Activated effector memory CD4-positive, alpha-beta T cell treated with anti-CD3 and anti-CD28 coated beads, Interleukin-2, amount 50 U/mL, for 16 hours (primary cell): ENCODE results near the gene ZNF800.
"Not testable (repeated sequence)": the region's sequence is repeated elsewhere in the genome, so short reads cannot be mapped to it uniquely, and the experiment has no call there.

ENCODE experiments used
- DNase-seq: peaks from one replicate; pipeline ENCODE4 v3.0.0-alpha.2; 2020

ZNF800 gene, protein sequence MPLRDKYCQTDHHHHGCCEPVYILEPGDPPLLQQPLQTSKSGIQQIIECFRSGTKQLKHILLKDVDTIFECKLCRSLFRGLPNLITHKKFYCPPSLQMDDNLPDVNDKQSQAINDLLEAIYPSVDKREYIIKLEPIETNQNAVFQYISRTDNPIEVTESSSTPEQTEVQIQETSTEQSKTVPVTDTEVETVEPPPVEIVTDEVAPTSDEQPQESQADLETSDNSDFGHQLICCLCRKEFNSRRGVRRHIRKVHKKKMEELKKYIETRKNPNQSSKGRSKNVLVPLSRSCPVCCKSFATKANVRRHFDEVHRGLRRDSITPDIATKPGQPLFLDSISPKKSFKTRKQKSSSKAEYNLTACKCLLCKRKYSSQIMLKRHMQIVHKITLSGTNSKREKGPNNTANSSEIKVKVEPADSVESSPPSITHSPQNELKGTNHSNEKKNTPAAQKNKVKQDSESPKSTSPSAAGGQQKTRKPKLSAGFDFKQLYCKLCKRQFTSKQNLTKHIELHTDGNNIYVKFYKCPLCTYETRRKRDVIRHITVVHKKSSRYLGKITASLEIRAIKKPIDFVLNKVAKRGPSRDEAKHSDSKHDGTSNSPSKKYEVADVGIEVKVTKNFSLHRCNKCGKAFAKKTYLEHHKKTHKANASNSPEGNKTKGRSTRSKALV

DNA sequence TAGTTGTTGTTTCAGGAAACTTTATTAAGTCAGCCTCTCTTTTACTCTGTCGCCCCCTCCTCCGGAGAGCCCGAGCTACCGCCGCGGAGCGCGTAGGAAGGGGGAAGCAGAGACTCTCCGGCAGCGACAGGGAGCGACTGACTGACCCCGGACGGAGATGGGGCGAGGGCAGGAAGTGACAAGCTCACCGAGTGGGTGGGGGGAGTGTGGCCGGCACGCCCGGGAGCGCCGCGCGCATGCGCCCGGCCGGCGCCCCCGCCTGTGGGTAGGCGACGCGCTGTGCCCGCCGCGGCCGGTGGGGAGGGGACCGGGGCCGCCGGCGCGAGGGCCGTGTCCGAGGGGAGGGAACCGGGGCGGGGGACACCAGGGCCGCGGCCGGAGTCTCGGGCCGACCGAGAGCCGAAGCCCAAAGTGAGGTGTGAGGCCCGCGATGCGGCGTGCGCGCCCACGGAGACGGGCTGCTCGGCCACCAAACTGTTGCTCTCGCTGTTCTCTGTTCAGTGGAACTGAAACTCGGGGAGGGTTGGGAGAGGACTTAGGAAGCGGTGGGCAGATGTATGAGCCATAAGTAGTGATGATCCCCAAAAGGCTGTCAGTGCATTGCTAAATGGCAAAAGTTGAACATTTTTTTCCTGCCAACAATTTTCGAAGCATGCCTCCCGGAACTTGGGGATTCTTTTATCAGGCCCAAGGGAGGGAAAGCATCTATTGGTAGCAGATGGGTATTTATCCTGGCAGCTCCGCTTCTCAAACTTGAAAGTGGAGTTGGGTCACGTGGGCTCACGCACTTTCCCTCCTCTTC is at the start of gene ZNF800:
Gene ZNF800 (minus strand): TSS at position 143 of the 802 bp plus-strand sequence. CDS start 1,151 bp downstream, outside the sequence.
- peak; percentile 95 for DNase-seq

GRCh38 chr7:127440206-127440605 is 47.7 kb upstream of the ZNF800 start:
- no peak for DNase-seq

GRCh38 chr7:127438836-127439235 is 46.3 kb upstream of the ZNF800 start:
- DNase-seq: no peak

- DNase-seq: no peak
These were observed 45.3 kb upstream of the ZNF800 start for GRCh38 chr7:127437837-127438236.

- DNase-seq: no peak
These were observed 44.7 kb upstream of the ZNF800 start for GRCh38 chr7:127437241-127437640.

- DNase-seq: not testable (repeated sequence)
These were observed 36.8 kb upstream of the ZNF800 start for GRCh38 chr7:127429281-127429680.

DNA sequence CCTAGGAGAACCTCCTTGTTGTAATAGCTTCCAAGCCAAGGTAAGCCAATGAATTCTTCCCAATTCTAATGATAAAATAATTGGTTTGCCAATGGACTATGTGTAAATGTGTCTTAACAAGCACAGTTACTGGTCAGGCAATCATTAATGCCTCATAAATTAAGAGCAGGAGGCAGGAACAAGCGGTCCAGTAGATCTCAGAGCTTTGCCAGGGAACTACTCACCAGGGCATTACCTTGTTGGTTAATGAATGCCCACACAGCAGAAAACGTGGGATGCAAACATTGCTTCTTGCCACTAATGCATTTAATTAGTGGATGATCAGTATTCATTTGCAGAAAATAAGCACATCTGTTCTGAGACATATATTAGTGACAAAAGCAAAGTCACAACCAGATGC is 26.7 kb upstream of the ZNF800 start:
- no peak for DNase-seq

DNA sequence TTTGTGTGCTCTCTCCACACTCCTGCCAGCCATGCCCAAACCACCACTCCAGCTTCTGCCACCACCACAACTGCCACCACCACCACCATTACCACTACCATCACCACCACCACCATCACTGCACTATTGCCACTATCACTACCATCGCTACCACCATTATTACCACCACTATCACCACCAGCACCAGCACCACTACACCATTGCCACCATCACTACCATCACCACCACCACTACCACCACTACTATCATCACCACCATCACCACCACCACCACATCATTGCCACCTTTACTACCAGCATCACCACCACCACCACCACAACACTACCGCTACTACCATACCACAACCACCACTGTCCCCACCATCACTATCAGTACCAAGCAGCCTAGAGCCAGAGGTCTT is 26.0 kb upstream of the ZNF800 start:
- no peak for DNase-seq

GRCh38 chr7:127417346-127417745 is 24.8 kb upstream of the ZNF800 start:
- DNase-seq: no peak

GRCh38 chr7:127415060-127415742 is 22.7 kb upstream of the ZNF800 start:
- DNase-seq: no peak

- no peak for DNase-seq
These were observed 21.5 kb upstream of the ZNF800 start for GRCh38 chr7:127413962-127414361.

DNA sequence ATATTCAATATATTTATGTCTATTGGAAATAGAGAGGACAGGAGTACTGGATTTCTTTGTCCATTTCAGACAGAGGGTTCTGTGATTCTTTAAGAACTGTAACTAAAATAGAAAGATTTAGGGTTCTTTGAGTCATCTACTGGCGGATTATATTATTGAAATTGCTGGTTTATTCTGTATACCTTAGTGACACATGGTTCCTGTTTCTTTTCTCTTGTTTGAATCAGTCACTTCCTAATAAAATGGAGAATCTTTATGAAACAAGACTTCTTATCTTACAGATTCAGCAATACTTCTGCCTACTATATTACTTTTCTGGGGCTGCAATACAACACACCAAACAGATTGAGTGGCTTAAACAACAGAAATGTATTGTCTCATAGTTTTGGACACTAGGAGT is 20.8 kb upstream of the ZNF800 start:
- no peak for DNase-seq

DNA sequence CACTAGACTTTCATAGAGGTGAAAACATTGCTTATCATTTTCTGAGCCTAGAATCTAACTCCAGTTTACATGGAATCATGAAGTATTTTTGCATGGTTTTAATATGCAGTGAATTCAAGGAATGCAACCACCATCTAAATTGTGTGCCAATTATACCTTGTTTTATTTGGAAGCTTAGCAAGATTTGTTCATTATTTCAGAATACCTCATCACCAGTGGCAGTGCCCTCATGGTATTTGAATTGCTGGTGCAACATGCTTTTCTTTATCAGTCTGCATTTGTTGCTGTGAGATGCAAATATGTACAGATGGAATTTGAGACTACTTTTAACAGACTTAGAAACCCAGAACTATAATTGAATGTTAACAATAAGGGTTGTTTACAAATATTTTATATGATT is 18.7 kb upstream of the ZNF800 start:
- no peak for DNase-seq

DNA sequence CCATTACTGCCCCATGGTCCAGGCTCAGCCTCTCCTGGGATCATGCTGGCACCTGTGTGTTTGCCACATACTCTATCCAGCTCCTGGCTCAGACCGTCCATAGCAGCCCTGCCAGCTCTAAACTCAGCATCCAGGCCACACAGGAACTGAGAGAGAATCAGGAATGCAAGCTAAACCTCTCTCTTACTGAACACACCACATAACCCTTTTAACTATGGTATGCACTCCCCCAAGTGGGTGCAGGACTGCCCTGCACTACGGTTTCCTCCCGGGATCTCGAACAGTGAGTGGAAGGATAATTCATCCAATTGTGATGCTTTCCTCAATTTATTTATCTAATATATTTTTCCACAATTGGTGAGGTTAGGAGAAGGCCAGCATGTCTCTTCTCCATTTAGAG is 17.1 kb upstream of the ZNF800 start:
- no peak for DNase-seq

GRCh38 chr7:127404286-127405072 is 12.0 kb upstream of the ZNF800 start:
- no peak for DNase-seq

- no peak for DNase-seq
These were observed 3.7 kb upstream of the ZNF800 start for GRCh38 chr7:127396184-127396583.

GRCh38 chr7:127395104-127395503 is 2.6 kb upstream of the ZNF800 start:
- DNase-seq: peak; percentile 68

- DNase-seq: peak; percentile 64
These were observed 1.0 kb upstream of the ZNF800 start for GRCh38 chr7:127393368-127394058.

GRCh38 chr7:127392182-127392565 is 334 bp downstream of the ZNF800 start:
- DNase-seq: peak; percentile 89

DNA sequence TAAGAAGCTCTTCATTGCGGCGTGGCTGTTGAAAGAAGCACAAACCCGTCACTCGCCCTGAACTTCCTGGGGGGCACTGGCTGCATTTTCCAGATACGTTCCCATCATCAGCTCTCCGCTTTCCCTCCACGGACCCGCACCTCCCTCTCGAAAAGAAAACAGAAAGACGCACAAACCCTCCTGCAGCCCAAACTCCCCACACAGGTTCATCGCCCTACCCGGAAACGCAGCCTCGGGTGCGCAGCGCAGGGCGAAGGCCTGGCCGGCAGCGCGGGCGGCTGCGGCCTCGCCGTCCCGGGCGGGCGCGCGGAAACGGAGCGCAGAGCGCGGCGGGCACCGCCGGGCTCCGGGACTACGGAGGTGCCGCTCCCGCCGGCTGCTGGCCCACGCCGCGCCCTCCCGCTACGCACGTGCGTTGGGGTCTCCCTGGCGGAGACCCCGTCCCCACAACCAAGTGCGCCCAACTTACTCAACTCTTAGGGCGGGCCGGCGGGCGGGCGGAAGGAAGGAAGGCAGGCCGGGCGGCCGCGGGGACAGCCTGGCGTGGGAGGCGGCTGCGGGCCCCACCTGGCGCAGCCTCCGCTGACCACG is 822 bp downstream of the ZNF800 start:
- DNase-seq: peak; percentile 85
